Amniotic epithelial cell (primary cell): ENCODE data around the gene SPOCD1.

ENCODE experiments used
- DNase-seq: peaks from one replicate; pipeline ENCODE4 v3.0.0-alpha.2; 2010; ENCODE audit warnings: low read depth

Gene SPOCD1

DNA sequence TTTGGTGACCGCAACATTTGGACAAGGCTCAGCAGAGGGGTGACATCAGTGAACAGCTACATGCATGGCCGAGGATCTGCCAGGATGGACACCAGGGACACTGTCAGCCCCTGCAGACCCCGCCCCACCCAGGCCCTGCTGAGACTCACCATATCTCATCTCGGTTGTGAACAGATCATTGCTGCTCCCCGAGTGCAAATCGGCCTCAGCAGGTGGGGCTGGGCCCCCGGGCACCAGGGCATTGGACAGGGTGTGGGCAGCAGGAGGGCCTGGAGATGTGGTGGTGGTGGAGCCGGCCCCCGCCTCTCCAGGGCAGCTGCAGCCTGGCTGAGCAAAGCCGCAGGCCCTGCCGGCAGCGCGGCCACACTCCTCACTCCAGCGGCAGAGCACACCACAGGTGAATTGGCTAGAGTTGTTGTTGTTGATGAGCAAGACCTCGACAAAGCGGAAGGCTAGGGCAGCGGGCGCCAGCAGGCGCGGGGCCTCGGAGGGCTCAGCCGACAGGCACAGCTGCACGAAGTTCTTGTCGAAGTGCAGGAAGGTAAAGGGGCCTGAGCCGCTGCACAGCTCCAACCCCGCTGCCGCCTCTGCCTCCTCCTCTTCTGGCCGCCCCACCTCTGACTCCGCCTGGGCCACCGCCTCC lies 59.9 kb downstream of the SPOCD1 start:
- no peak for DNase-seq

DNA sequence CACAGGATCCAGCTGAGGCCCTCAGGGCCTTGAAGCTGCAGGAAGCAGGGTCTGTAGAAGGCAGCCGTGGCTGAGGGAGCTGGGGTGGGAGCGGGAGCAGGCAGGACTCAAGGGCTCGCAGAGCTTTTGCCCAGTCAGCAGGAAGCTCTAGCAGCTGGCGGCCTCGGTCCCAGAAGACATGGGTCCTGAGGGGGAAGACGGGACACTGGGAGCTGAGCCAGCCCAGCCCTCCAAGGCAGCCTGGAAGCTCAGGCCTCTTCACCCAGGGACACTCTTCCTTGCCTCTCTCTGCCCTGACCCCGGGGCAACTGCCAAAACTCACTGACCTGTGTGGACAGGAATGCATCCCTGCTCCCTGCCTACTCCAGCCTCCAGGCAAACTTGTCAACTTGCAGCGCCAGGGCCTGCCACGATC lies 60.6 kb downstream of the SPOCD1 start:
- no peak for DNase-seq

DNA sequence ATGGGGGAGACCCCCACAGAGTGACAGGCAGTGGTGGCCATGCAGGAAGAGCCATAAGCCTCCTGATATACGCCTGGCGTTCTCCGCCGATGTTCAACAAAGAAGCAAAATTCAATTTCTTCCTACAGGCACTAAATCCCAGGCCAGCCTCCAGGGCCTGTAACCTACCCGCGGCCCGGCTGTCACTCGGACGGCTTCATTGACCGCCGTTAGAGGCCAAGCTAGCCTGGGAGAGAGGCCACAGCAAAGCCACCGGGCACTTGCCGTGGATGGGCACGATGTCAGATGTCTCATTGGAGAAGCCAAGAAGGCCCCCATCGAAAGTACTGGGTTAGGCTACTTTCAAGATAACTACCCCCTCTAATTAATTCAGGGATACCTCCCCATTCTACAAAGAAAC lies 61.4 kb downstream of the SPOCD1 start:
- DNase-seq, result no peak

DNA sequence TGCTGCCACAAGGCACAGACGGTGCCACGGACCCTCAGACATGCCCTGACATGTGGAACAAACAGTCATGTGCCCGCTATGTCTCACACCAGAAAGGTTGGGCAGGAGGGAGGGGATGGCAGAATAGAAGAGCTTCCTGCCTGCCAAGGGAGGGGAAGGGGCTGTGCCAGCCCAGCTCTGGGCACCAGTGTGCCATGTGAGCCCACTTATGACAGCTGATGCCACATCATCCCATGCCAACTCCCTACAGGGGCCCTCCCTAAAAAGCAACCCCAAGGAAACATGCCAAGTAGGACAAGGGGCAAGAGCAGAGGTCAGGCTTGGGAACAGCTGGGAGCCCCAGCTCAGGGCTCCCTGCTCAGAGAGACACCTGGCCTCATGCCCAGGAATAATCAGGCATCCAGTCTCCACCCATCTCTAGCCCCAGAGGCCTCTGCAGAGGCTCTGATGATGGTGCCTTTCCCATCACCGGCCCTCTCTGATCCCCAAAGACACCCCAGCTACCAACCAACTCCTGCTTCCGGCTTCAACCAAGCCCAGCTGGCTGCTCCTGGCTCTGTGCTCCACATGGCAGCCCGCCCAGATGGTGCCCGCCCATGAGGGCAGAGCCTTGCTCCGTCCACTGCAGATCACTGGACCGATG lies 62.0 kb downstream of the SPOCD1 start:
- no peak for DNase-seq

DNA sequence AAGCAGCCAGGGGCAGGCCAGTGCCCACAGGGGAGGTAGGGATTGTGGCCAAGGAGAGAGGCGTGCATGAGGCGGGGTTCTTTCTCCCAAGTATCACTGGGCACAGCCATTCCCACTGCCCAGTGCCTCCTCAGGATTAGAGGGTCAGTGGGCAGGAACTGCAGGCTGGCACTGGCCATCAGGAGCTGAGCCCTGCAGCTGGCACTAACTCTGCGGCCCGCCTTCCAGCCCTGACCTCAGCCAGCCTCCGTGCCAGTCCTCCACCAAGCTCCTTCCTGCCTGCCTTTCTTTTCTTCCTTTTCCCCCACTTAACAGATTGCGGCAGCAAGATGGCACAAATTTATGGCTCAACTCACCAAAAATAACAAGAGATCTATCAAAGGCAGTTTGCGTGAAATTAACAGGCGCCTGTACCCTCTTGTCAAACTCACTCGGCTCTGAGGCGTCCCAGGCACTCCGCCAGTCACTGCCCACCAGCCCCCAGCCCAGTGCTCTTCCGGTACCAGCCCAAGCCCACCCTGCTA lies 62.8 kb downstream of the SPOCD1 start:
- no peak for DNase-seq

DNA sequence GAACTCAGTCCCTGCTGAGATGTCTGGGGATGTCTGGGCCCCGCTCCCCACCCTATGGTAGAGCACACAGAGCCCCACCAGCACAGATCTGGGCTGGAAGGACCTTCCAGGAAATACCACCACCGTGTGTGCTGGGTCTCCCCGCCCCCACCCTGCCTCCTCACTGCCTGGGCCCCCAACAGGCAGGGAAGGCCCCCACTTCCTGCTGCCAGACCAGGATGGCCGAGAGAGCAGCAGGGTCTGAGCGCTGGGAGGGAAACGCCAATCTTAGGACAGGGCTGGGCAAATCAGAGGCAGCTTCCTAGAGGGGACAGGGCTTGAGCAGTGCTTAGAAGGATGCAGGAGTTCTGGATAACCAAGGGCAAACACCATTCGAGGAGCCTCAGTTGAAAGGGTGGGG lies 63.6 kb downstream of the SPOCD1 start:
- DNase-seq, result no peak

DNA sequence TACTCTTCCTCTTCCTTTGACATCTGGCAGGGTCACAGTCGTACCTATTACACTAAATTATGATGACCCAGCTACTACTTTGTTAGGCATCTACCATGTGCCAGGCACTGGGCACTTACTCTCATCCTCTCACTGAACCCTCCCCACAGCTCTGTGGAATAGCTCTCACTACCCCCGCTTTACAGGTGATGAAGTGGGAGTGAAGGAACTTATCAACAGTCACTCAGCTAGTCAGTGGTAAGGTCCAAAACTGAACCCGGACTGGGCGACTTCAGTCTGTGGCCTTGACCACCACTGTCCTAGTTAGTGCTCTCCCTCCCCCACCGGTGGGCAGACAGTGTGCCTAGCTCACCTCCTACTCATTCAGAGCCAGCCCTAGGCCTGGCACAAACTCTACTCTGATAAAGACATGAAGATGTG lies 64.0 kb downstream of the SPOCD1 start:
- DNase-seq, result no peak

DNA sequence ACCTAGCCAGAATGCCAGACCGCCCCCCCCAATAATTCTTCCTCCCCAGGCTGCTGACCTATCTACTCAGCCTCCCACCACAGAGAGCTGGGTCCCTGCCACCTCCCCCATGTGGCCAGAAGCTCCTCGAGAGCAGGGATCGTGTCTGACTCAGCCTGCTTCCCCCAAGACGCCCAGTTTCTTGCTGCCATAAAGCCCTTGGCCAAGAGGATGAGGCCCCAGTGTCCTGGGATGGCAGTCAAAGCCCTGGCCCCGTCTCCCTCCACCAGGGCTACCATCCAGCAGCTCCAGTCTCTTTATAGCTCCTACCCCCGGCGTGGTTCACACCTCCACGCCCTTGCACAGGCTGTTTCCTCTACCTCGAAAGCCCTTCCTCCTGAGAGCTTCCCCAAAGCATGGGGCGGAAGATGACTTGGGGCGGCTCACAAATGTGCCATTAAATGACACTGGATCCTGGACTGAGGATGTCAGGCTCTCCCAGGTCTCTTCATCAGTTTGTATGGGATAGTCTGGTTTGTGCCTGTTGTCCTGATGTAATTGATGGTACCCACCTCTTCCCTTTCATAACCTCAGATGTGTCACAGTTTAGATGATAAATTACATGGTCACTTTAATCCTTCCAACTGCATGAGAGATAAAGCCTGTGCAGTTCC lies 64.8 kb downstream of the SPOCD1 start:
- DNase-seq, result peak; percentile 79

DNA sequence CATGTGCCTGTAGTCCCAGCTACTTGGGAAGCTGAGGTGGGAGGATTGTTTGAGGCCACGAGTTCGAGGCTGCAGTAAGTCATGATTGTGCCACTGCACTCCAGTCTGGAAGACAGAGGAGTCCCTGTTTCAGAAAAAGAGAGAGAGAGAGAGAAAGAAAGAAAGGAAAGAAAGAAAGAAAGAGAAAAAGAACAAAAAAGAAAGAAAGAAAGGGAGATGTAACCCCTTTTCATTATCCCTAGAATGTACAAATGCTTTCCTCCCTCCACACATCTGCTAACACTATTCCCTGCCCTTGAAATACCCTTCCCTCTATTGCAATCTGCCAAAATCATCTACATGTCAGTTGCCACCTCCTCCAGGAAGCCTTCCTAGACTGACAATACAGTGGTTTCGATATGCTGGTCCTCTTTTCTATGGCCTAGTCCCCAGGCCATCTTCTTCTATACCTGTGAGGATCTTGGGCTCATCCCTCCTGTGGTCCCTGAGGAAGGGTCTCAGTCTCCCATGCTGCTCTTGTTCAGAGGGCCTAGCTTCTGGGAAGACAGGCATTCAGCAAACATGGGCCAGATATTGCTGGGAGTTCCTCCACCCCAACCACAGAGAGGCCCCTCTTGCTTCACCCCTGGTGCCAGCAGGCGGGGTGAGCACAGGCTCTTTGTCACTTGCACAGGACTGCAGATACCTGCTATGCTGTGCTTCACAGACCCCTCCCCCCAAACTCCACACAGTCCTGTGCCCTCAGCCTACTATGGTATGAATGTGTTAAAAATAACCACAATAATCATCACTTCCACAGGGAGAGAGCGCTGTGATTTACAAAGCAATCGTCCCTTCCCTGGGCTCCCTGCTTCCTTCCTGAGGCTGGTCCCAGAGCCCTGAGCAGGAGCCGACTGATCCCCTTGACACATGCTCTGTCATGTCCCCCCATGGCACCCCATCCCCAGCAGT lies 65.8 kb downstream of the SPOCD1 start:
- DNase-seq, result no peak

DNA sequence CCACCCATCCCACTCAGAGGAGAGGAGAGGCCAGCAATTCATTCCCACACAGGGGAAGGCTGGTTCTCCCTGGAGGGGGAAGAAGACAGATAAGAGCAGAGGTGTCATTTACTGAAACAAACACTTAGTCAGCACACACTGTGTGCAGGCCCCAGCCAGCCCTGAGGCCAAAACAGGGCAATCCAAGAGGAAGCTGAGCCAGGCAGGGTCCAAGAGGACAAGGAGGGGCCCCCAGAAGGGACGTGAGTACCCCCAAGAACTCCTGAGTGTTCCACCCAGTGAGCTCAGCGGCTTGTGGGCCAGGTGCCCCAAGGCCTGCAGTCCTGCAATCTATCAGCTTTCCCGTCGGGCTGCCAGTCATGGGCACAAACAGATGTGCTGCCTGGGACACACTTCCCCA lies 67.5 kb downstream of the SPOCD1 start:
- DNase-seq, result peak; percentile 49

DNA sequence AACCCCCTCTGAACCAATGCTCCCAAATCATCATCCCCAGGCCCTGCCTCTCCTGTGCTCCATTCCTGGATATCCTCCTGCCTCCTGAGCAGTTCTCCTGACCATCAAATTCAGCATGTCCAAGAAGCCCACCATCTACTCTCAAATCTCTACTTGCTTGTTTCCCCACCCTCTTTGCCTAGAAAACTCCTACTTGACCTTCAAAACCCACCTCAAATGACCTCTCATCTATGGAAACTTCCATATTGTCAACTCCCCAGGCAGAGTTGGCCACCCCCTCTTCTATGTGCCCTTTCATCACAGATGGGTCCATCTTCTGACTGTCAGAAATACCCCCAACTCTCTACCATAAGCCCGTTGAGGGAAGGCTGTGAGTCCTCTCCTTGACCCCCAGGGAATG lies 68.5 kb downstream of the SPOCD1 start:
- no peak for DNase-seq

DNA sequence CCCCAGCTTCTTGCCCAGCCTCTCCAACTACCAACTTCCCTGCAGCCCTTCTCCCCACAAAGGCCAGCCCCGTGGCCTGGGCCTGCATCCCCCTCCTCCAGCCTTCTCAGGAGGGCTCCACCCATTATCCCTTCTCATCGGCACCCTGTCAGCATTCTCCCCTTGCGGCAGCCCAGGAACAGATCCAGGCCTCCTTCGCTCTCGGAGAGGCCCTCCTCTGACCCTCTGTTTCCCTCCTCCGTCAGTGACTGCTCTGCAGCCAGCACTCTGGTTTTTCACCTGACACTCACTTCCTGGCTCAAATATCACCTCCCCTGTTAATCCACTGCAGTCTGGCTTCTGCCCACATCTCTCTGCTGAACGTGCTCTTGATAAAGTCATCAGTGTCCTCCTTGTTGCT lies 69.1 kb downstream of the SPOCD1 start:
- DNase-seq, result peak; percentile 20

DNA sequence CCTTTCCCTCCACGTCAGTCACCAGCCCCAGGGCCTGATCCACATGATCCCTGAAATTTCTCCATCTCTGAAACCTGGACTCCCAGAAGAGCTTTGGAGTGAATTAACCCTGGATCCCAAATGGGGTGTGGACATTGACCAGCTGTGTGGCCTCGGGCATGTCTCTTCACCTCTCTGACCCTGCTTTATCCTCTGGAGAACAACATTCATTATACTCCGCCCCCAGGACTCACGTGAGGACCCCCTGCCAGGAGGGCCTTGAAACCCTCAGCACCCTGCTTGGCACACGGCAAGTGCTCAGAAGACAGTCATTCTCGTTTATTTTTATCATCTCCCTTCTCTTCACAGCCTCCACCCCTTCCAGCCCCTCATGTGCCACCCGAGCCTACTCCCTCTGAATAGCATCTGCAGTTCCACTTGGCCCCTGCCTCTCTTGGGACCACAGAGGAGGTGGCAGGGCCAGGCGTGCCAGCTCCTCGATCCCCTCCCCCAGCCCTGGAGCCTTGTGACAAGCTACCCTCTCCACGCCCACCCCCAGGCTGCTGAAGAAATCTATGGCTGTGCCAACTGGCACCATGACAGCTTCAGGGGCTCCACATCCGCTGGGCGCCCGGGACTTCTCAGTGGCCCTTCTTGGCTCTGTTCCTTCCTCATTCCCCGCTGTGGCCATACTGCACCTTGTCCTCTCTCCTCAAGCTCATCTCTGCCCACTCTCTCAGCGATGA lies 69.7 kb downstream of the SPOCD1 start:
- DNase-seq, result no peak

DNA sequence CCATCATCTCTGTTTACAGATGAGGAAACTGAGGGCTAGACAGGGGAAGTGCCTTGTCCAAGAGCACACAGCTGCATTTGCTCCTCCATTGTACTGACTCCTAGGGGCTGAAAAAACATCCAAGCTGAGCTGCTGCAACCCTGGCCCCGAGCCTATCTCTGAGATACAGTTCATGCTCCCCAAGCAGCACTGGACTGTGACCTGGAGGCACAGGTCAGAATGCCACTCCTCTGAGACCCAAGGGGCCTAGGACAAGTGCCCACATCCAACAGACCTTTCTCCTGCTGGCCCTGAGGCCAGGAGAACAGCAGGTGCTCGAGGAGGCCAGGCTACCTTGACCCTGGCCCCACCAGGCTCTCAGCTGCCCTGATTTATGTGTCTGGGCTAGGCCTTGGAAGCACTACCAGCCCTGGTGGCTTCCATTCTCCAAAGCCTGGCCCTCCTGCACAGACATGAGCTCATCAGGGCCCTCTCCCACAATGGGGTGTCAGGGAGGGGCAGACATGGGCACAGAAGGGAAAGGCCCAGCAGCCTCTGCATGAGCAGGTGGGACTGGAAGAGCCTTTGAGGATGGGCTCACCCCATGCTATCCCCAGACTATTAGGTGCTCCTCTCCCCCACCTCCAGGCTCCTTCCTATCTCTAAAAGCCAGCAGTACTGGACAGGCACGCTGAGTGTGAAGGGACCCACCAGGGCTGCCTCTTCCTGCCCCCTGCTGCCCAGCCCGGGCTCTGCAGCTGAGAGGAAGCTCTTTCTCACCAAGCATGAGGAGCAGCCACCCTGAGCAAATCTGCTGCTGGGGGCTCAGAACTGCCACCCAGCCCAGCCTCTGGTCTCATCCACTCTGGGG lies 70.5 kb downstream of the SPOCD1 start:
- peak; percentile 50 for DNase-seq

DNA sequence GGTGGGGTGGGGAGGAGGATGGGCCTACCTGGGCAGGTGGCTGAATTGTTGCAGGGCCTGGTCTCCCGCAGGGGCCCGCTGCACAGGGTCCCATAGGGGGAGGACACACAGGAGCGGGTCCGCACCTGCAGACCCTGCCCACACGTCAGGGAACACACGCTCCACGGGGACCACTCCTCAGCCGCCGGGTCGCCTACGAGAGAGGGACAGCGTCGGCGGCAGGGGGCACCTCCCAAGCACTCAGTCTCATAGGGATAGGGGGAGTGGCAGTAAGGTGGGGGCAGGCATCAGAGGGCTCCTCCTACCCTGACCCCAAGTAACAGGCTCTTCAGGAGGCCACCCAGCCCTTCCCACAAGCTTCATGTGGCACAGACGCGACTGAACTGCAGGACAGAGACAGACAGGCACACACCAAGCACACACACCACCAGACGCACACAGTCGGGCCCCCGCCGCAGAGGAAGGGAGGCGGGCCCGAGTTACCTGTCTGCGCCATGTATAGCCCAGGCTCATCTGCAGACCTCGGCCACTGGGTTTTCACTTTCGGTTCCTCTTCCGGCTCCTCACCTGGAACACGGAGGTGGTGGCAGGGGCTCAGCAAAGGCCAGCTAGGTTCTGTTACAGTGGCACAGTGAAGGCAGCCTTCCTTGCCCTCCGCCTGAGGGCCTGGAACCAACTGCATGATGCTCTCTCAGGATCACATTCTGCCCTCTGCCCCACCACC lies 71.5 kb downstream of the SPOCD1 start:
- DNase-seq, result no peak

DNA sequence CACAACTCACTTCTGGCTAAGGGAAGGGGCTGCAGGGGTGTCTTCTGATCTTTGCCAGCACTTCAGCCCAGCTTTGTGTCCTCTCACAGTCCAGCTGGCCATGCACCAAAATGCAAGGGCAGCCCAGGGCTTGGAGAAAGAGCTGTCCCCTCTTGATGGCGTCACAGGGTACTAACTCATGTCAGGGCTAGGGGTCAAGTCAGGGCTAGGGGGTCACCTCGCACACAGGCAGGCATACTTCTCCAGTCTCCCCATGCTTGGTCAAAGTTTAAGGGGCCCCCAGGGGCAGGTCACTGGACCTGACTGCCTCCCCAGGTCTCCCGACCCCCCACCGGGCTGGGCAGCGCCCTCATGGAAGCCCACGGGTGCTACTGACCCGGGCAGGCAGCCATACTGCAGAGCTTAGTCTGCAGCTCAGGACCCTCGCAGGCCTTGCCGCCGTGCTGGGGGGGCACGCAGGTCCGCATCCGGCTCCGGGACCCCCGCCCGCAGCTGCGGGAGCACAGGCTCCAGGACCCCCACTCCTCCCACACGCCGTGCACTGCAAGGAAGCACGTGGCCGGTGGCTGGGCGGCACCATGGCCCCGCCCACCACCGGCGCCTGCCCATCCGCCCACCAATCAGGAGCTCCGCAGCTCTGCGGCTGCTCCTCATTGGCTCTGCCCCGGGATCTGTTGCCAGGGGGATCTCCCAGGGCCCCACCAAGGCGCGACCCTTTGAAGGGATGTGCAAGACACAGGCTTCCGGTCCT lies 73.2 kb downstream of the SPOCD1 start:
- DNase-seq, result no peak
